NCI-H146 treated with DMSO at 0.1 percent for 48 hours (cell line): ENCODE results near the gene CCDC137.

ENCODE experiments used
- DNase-seq: peaks from one replicate; lab custom pipeline; 2025; ENCODE audit not compliant: unreplicated experiment; lab: John Stamatoyannopoulos, UW

Gene CCDC137

GRCh38 chr17:81682565-81683207 lies 16.1 kb downstream of the CCDC137 start:
- no peak for DNase-seq

- DNase-seq, result no peak
Measured at GRCh38 chr17:81683208-81683583, 16.7 kb downstream of the CCDC137 start.

- DNase-seq, result peak; percentile 97
Measured at GRCh38 chr17:81683584-81684441, 17.3 kb downstream of the CCDC137 start, which contains the start of the genes ARL16 and HGS. Gene ARL16, minus strand, starts transcription at chr17:81683797. Its CDS starts 44 bp downstream, at chr17:81683753. Gene HGS, plus strand, starts transcription at chr17:81684011. Its CDS starts 56 bp downstream, at chr17:81684067.

- no peak for DNase-seq
Measured at GRCh38 chr17:81684442-81684911, 17.9 kb downstream of the CCDC137 start.

- no peak for DNase-seq
Measured at GRCh38 chr17:81685108-81685507, 18.6 kb downstream of the CCDC137 start.

- no peak for DNase-seq
Measured at GRCh38 chr17:81686614-81687013, 20.1 kb downstream of the CCDC137 start.

GRCh38 chr17:81687770-81688541 lies 21.4 kb downstream of the CCDC137 start:
- DNase-seq, result no peak

GRCh38 chr17:81688616-81689015 lies 22.1 kb downstream of the CCDC137 start:
- no peak for DNase-seq

GRCh38 chr17:81690066-81690465 lies 23.5 kb downstream of the CCDC137 start:
- no peak for DNase-seq

GRCh38 chr17:81690549-81690948 lies 24.0 kb downstream of the CCDC137 start:
- DNase-seq, result no peak

GRCh38 chr17:81691196-81691595 lies 24.7 kb downstream of the CCDC137 start:
- DNase-seq, result no peak

- no peak for DNase-seq
Measured at GRCh38 chr17:81691608-81692007, 25.1 kb downstream of the CCDC137 start.

- DNase-seq, result no peak
Measured at GRCh38 chr17:81693509-81694210, 27.1 kb downstream of the CCDC137 start.

GRCh38 chr17:81694810-81695209 lies 28.3 kb downstream of the CCDC137 start:
- no peak for DNase-seq

- no peak for DNase-seq
Measured at GRCh38 chr17:81695211-81695610, 28.7 kb downstream of the CCDC137 start.

- no peak for DNase-seq
Measured at GRCh38 chr17:81695801-81696200, 29.3 kb downstream of the CCDC137 start.

- DNase-seq, result no peak
Measured at GRCh38 chr17:81696218-81696941, 29.8 kb downstream of the CCDC137 start.

GRCh38 chr17:81697261-81698044 lies 30.9 kb downstream of the CCDC137 start:
- no peak for DNase-seq
